HEK293 (cell line): ENCODE measurements around the gene AQP11.

Source experiments
- CTCF ChIA-PET: fragments of 350-600 bp; formaldehyde crosslinking; extraction: SDS; loops from one replicate; lab custom pipeline; 2021; ENCODE audit warnings: antibody characterized with exemption; lab: Yijun Ruan, JAX
- POLR2A ChIA-PET: fragments of 300-600 bp; formaldehyde crosslinking; extraction: SDS; loops from one replicate; lab custom pipeline; 2020; ENCODE audit warnings: antibody characterized with exemption, inconsistent platforms; lab: Yijun Ruan, JAX
- H3K27ac ChIP-seq: fragments of 200-500 bp; sonication (Bioruptor generic); 2 replicates; pipeline ENCODE4 v1.5.1; 2014; ENCODE audit warnings: low read depth, low read length, control low read depth, inconsistent platforms; ENCODE audit errors: extremely low read depth
- H3K36me3 ChIP-seq, 2 experiments: fragments of 200-500 bp in 1 of 2; sonication (Bioruptor generic) in 1 of 2; 1 replicate in 1 of 2; 2 replicates in 1 of 2; pipeline ENCODE4 v1.5.1; 2014 to 2017; ENCODE audit warnings: inconsistent platforms in 2 of 2, low read length in 2 of 2; ENCODE audit not compliant: control insufficient read depth in 2 of 2, insufficient read depth in 1 of 2
- H3K4me1 ChIP-seq: fragments of 200-500 bp; sonication (Bioruptor generic); 2 replicates; pipeline ENCODE4 v1.5.1; 2014; ENCODE audit warnings: mild to moderate bottlenecking, low read length, inconsistent platforms; ENCODE audit not compliant: control insufficient read depth, insufficient read depth
- H3K4me3 ChIP-seq: 2 replicates; pipeline ENCODE4 v1.5.1; 2011; ENCODE audit warnings: low read depth, mild to moderate bottlenecking, control low read depth, low read length, moderate library complexity
- H3K9me3 ChIP-seq: fragments of 200-500 bp; sonication (Bioruptor generic); 2 replicates; pipeline ENCODE4 v1.5.1; 2014; ENCODE audit warnings: low read depth, low read length, inconsistent platforms; ENCODE audit not compliant: control insufficient read depth, insufficient read depth
- GLIS2 ChIP-seq: fragments of 450-650 bp; formaldehyde crosslinking; IDR thresholded peaks from 2 replicates; pipeline ENCODE4 v1.5.1; 2016; ENCODE audit warnings: missing biosample characterization, missing genetic modification characterization
- KLF7 ChIP-seq: fragments of 450-650 bp; formaldehyde crosslinking; IDR thresholded peaks from 2 replicates; pipeline ENCODE4 v1.5.1; 2016; ENCODE audit warnings: missing biosample characterization, missing genetic modification characterization, borderline replicate concordance
- PATZ1 ChIP-seq: fragments of 450-650 bp; formaldehyde crosslinking; IDR thresholded peaks from 2 replicates; pipeline ENCODE4 v1.5.1; 2016; ENCODE audit warnings: missing biosample characterization, missing genetic modification characterization
- SCRT1 ChIP-seq: fragments of 450-650 bp; formaldehyde crosslinking; IDR thresholded peaks from 2 replicates; pipeline ENCODE4 v1.5.1; 2016; ENCODE audit warnings: missing biosample characterization, missing genetic modification characterization, borderline replicate concordance
- SCRT2 ChIP-seq: fragments of 450-650 bp; formaldehyde crosslinking; IDR thresholded peaks from 2 replicates; pipeline ENCODE4 v1.5.1; 2016; ENCODE audit warnings: missing biosample characterization, missing genetic modification characterization
- ZNF121 ChIP-seq: fragments of 450-650 bp; formaldehyde crosslinking; IDR thresholded peaks from 2 replicates; pipeline ENCODE4 v1.5.1; 2016; ENCODE audit warnings: missing biosample characterization, missing genetic modification characterization
- ZNF184 ChIP-seq: fragments of 450-650 bp; IDR thresholded peaks from 2 replicates; pipeline ENCODE4 v1.5.1; 2018; ENCODE audit warnings: missing biosample characterization, mild to moderate bottlenecking, missing genetic modification characterization
- ZNF19 ChIP-seq: fragments of 450-650 bp; formaldehyde crosslinking; IDR thresholded peaks from 2 replicates; pipeline ENCODE4; 2016; ENCODE audit warnings: missing biosample characterization, missing genetic modification characterization, low read depth
- ZNF449 ChIP-seq: fragments of 450-650 bp; formaldehyde crosslinking; IDR thresholded peaks from 2 replicates; pipeline ENCODE4 v1.5.1; 2017; ENCODE audit warnings: missing biosample characterization, mild to moderate bottlenecking, missing genetic modification characterization, moderate library complexity
- ZNF544 ChIP-seq: fragments of 450-650 bp; formaldehyde crosslinking; IDR thresholded peaks from 2 replicates; pipeline ENCODE4 v1.5.0; 2017; ENCODE audit warnings: missing biosample characterization, missing genetic modification characterization
- ZNF610 ChIP-seq: fragments of 450-650 bp; formaldehyde crosslinking; IDR thresholded peaks from 2 replicates; pipeline ENCODE4 v1.5.1; 2016; ENCODE audit warnings: missing biosample characterization, missing genetic modification characterization, borderline replicate concordance
- ZNF624 ChIP-seq: fragments of 450-650 bp; formaldehyde crosslinking; IDR thresholded peaks from 2 replicates; pipeline ENCODE4 v1.5.1; 2017; ENCODE audit warnings: missing biosample characterization, missing genetic modification characterization
- ZNF654 ChIP-seq: fragments of 450-650 bp; formaldehyde crosslinking; IDR thresholded peaks from 2 replicates; pipeline ENCODE4 v1.5.1; 2016; ENCODE audit warnings: low read depth, missing biosample characterization, missing genetic modification characterization
- ZNF777 ChIP-seq: fragments of 450-650 bp; formaldehyde crosslinking; IDR thresholded peaks from 2 replicates; pipeline ENCODE4 v1.5.1; 2017; ENCODE audit warnings: missing biosample characterization, missing genetic modification characterization, borderline replicate concordance
- TF ChIP-seq, protein P1 (sequence below): sonication (generic); formaldehyde crosslinking; IDR thresholded peaks from 2 replicates; pipeline ENCODE4 v1.8.1; 2022; ENCODE audit warnings: mild to moderate bottlenecking, moderate library complexity, missing genetic modification reagents
- TF ChIP-seq, protein P2 (sequence below): fragments of 450-650 bp; formaldehyde crosslinking; IDR thresholded peaks from 2 replicates; pipeline ENCODE4 v1.5.1; 2016; ENCODE audit warnings: missing biosample characterization, missing genetic modification characterization
- TF ChIP-seq, protein P3 (sequence below): fragments of 450-650 bp; formaldehyde crosslinking; IDR thresholded peaks from 2 replicates; pipeline ENCODE4 v1.5.1; 2017; ENCODE audit warnings: missing biosample characterization, missing genetic modification characterization

The AQP11 gene

DNA sequence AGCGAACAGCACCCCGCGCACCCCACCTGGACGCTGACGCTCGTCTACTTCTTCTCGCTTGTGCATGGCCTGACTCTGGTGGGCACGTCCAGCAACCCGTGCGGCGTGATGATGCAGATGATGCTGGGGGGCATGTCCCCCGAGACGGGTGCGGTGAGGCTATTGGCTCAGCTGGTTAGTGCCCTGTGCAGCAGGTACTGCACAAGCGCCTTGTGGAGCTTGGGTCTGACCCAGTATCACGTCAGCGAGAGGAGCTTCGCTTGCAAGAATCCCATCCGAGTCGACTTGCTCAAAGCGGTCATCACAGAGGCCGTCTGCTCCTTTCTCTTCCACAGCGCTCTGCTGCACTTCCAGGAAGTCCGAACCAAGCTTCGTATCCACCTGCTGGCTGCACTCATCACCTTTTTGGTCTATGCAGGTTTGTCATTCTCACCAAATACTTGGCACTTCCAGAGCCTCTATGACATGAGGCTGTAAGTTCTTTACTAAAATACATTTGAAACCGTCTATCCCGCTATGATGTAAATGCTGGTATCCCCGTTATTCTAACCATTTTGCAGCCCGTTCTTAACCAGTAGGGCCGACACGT lies 535 bp downstream of the AQP11 start:
- CTCF ChIA-PET = interaction anchor here (0.6 to 0.9 kb wide), 2 partner anchors 29 to 507 kb away, joined by 3 to 5 read pairs; no protein-coding TSS in a partner anchor
- no peaks in the 10 kb centered on the region for H3K4me1 ChIP-seq
- H3K36me3 ChIP-seq = peaks cover 0 to 3% of the 10 kb centered on the region in 2 experiments; a peak in 1 of 3 replicates
- TF ChIP-seq PATZ1 (tag by site-specific recombination) (0 out of 2 replicates have a peak, but pooled peaks have one; percentile 11), ZNF610 (tag by site-specific recombination) (no peak), ZNF184 (tag by site-specific recombination) (no peak), GLIS2 (tag by site-specific recombination) (peak; percentile 35; the same call in 1 of the 2 replicates), ZNF19 (tag by site-specific recombination) (no peak), SCRT1 (tag by site-specific recombination) (0 out of 2 replicates have a peak, but pooled peaks have one; percentile 22), SCRT2 (tag by site-specific recombination) (peak; percentile 76), KLF7 (tag by site-specific recombination) (no peak), ZNF121 (tag by site-specific recombination) (no peak), ZNF544 (no peak), ZNF624 (tag by site-specific recombination) (no peak), ZNF777 (tag by site-specific recombination) (0 out of 2 replicates have a peak, but pooled peaks have one; percentile 45)
- TF ChIP-seq, protein P1, sequence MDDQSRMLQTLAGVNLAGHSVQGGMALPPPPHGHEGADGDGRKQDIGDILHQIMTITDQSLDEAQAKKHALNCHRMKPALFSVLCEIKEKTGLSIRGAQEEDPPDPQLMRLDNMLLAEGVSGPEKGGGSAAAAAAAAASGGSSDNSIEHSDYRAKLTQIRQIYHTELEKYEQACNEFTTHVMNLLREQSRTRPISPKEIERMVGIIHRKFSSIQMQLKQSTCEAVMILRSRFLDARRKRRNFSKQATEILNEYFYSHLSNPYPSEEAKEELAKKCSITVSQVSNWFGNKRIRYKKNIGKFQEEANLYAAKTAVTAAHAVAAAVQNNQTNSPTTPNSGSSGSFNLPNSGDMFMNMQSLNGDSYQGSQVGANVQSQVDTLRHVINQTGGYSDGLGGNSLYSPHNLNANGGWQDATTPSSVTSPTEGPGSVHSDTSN (CRISPR knock-in tag) = peak; percentile 41; the same call in 1 of the 2 replicates
- TF ChIP-seq, protein P2, sequence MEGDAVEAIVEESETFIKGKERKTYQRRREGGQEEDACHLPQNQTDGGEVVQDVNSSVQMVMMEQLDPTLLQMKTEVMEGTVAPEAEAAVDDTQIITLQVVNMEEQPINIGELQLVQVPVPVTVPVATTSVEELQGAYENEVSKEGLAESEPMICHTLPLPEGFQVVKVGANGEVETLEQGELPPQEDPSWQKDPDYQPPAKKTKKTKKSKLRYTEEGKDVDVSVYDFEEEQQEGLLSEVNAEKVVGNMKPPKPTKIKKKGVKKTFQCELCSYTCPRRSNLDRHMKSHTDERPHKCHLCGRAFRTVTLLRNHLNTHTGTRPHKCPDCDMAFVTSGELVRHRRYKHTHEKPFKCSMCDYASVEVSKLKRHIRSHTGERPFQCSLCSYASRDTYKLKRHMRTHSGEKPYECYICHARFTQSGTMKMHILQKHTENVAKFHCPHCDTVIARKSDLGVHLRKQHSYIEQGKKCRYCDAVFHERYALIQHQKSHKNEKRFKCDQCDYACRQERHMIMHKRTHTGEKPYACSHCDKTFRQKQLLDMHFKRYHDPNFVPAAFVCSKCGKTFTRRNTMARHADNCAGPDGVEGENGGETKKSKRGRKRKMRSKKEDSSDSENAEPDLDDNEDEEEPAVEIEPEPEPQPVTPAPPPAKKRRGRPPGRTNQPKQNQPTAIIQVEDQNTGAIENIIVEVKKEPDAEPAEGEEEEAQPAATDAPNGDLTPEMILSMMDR (tag by site-specific recombination) = peak; percentile 10; the same call in 1 of the 2 replicates
- POLR2A ChIA-PET = interaction anchor here (0.8 kb wide), 1 partner anchor 405 kb away, joined by 3 read pairs; no protein-coding TSS in a partner anchor
- no peaks in the 10 kb centered on the region for H3K9me3 ChIP-seq
- H3K4me3 ChIP-seq = peak overlapping the region; percentile 42
- no peak overlapping the region for H3K27ac ChIP-seq

DNA sequence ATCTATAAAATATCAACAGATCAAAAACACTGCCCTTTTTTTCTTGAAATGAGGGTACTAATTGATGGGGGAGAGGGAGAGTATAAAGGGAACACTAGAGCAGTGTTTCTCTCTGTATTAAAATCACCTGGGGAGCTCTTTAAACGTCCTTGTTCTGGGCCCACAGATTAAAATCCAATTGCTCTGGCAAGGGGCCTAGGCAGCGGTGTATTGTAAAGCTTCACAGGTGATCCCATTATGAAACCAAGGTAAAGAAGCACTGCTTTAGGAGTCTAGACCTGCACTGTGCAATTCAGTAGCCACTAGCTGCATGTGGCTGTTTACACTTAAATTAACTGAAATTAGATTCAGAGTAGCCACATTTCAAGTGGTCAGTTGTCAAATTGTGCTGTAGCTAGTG lies 3.0 kb downstream of the AQP11 start:
- CTCF ChIA-PET = interaction anchor here (0.6 to 1.3 kb wide), 3 partner anchors 8 to 147 kb away, joined by 3 to 4 read pairs (median 3); no protein-coding TSS in a partner anchor
- no peaks in the 10 kb centered on the region for H3K4me1 ChIP-seq

DNA sequence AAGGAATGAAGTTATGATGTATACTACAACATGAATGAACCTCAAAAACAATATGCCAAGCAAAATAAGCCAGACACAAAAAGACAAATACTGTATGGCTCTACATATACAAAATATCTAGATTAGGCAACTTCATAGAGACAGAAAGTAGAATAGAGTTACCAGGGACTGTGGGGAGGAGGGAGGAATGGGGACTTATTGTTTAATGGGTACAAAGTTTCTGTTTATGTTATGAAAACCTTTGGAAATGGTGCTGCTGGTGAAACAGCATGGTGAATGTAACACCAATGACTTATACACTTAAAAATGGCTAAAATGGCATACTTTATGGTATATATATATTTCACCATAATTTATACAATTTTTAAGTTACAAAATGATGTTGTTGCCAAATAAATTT lies 4.1 kb downstream of the AQP11 start:
- Histone ChIP-seq H3K9me3 (no peaks in the 10 kb centered on the region), H3K4me1 (no peaks in the 10 kb centered on the region), H3K27ac (no peak overlapping the region), H3K36me3 (peaks cover 0 to 3% of the 10 kb centered on the region in 2 experiments; a peak in 2 of 3 replicates), H3K4me3 (no peak overlapping the region)
- POLR2A ChIA-PET = no interaction called here
- CTCF ChIA-PET = interaction anchor here (0.5 kb wide), 1 partner anchor 25 kb away, joined by 4 read pairs; no protein-coding TSS in a partner anchor
- TF ChIP-seq PATZ1 (tag by site-specific recombination) = no peak
- TF ChIP-seq, protein P3, sequence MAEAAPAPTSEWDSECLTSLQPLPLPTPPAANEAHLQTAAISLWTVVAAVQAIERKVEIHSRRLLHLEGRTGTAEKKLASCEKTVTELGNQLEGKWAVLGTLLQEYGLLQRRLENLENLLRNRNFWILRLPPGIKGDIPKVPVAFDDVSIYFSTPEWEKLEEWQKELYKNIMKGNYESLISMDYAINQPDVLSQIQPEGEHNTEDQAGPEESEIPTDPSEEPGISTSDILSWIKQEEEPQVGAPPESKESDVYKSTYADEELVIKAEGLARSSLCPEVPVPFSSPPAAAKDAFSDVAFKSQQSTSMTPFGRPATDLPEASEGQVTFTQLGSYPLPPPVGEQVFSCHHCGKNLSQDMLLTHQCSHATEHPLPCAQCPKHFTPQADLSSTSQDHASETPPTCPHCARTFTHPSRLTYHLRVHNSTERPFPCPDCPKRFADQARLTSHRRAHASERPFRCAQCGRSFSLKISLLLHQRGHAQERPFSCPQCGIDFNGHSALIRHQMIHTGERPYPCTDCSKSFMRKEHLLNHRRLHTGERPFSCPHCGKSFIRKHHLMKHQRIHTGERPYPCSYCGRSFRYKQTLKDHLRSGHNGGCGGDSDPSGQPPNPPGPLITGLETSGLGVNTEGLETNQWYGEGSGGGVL (tag by site-specific recombination) = no peak
- TF ChIP-seq ZNF449 (tag by site-specific recombination) = no peak

More for the DNA sequence above, 3.0 kb downstream of the AQP11 start:
- no peaks in the 10 kb centered on the region for H3K9me3 ChIP-seq
- peaks cover 0 to 3% of the 10 kb centered on the region in 2 experiments; a peak in 2 of 3 replicates for H3K36me3 ChIP-seq
- no peak overlapping the region for H3K27ac ChIP-seq
- H3K4me3 ChIP-seq = no peak overlapping the region
- no peak for TF ChIP-seq ZNF654 (tag by site-specific recombination)
- POLR2A ChIA-PET = no interaction called here
